NCI-H1694 (cell line): ENCODE results near the gene PXN.

Source experiments
- DNase-seq: peaks from one replicate; lab custom pipeline; 2025; lab: John Stamatoyannopoulos, UW

Gene PXN

GRCh38 chr12:120265473-120266179 is at the start of gene PXN:
TSS of gene PXN (minus strand) at chr12:120265730. CDS start at chr12:120265629, 101 bp downstream.
- peak; percentile 12 for DNase-seq

- DNase-seq, result no peak
Measured at GRCh38 chr12:120314220-120314619, 48.7 kb upstream of the PXN start.

GRCh38 chr12:120301962-120302815 is 36.7 kb upstream of the PXN start, which contains the start of gene SIRT4:
TSS of gene SIRT4 (plus strand) at chr12:120302321. CDS start at chr12:120303562, 1,241 bp downstream.
- DNase-seq, result peak; percentile 90

- DNase-seq, result peak; percentile 88
Measured at GRCh38 chr12:120292661-120293531, 27.4 kb upstream of the PXN start, which contains the start of gene RNU4-1. TSS of gene RNU4-1 (minus strand) at chr12:120293237.

- DNase-seq, result no peak
Measured at GRCh38 chr12:120292411-120292660, 26.8 kb upstream of the PXN start.

- DNase-seq, result no peak
Measured at GRCh38 chr12:120290609-120291305, 25.2 kb upstream of the PXN start.

- no peak for DNase-seq
Measured at GRCh38 chr12:120287491-120287890, 22.0 kb upstream of the PXN start.

- DNase-seq, result no peak
Measured at GRCh38 chr12:120286768-120287490, 21.4 kb upstream of the PXN start.

- DNase-seq, result no peak
Measured at GRCh38 chr12:120284381-120284780, 18.9 kb upstream of the PXN start.

- DNase-seq, result no peak
Measured at GRCh38 chr12:120283318-120283717, 17.8 kb upstream of the PXN start.

GRCh38 chr12:120278137-120279069 is 12.9 kb upstream of the PXN start:
- no peak for DNase-seq

- DNase-seq, result no peak
Measured at GRCh38 chr12:120276734-120277133, 11.2 kb upstream of the PXN start.

GRCh38 chr12:120267736-120268135 is 2.2 kb upstream of the PXN start:
- no peak for DNase-seq

GRCh38 chr12:120266180-120266870 is 795 bp upstream of the PXN start:
- no peak for DNase-seq

- no peak for DNase-seq
Measured at GRCh38 chr12:120264904-120265472, 542 bp downstream of the PXN start.

GRCh38 chr12:120264086-120264903 is 1.2 kb downstream of the PXN start:
- no peak for DNase-seq

GRCh38 chr12:120263748-120264085 is 1.8 kb downstream of the PXN start:
- no peak for DNase-seq
